Karpas-422 (cell line): Measurements from ENCODE around the gene MAP3K14. TPM values are rescaled to one million over a fixed set of nuclear protein-coding genes. Genes with fewer than 3 reads are reported as not detected.

Experiments
- DNase-seq: peaks from one replicate; pipeline ENCODE4 v3.0.0-alpha.2; 2015
- H2AFZ ChIP-seq: fragments of 200-600 bp; sonication (generic); 2 replicates; pipeline ENCODE4 v1.6.1; 2014; ENCODE audit warnings: antibody characterized with exemption, low read length, mixed read lengths
- H3K27ac ChIP-seq: fragments of 200-600 bp; sonication (generic); 2 replicates; pipeline ENCODE4 v1.5.1; 2014; ENCODE audit warnings: mild to moderate bottlenecking, low read length, moderate library complexity
- H3K27me3 ChIP-seq: fragments of 200-600 bp; sonication (generic); 2 replicates; pipeline ENCODE4 v1.6.1; 2014; ENCODE audit warnings: low read length, mixed read lengths
- H3K36me3 ChIP-seq: fragments of 200-600 bp; sonication (generic); 2 replicates; pipeline ENCODE4 v1.6.1; 2014; ENCODE audit warnings: low read length, mixed read lengths; ENCODE audit not compliant: insufficient read depth
- H3K4me1 ChIP-seq: fragments of 200-600 bp; sonication (generic); 2 replicates; pipeline ENCODE4 v1.6.1; 2014; ENCODE audit warnings: mild to moderate bottlenecking, low read length, mixed read lengths
- H3K4me2 ChIP-seq: fragments of 200-600 bp; sonication (generic); 2 replicates; pipeline ENCODE4 v1.6.1; 2014; ENCODE audit warnings: low read length, low read depth, mild to moderate bottlenecking; ENCODE audit not compliant: poor library complexity, severe bottlenecking
- H3K4me3 ChIP-seq: fragments of 200-600 bp; sonication (generic); 2 replicates; pipeline ENCODE4 v1.5.1; 2014; ENCODE audit warnings: mild to moderate bottlenecking, antibody characterized with exemption, low read length, mixed read lengths
- H3K79me2 ChIP-seq: fragments of 200-600 bp; sonication (generic); 2 replicates; pipeline ENCODE4 v1.6.1; 2014; ENCODE audit warnings: mild to moderate bottlenecking, low read length, mixed read lengths
- H3K9ac ChIP-seq: fragments of 200-600 bp; sonication (generic); 2 replicates; pipeline ENCODE4 v1.6.0; 2014; ENCODE audit warnings: low read length
- H3K9me2 ChIP-seq: fragments of 200-600 bp; sonication (generic), shearing (Covaris generic); replicated peaks from 2 replicates; pipeline ENCODE4 v1.6.0; 2014; ENCODE audit warnings: mild to moderate bottlenecking, low read length, moderate library complexity; ENCODE audit not compliant: insufficient read depth
- H3K9me3 ChIP-seq: fragments of 300-700, 200-600 bp; sonication (generic); 2 replicates; pipeline ENCODE4 v1.6.1; 2014; ENCODE audit warnings: low read length, mixed read lengths
- H4K20me1 ChIP-seq: fragments of 200-600 bp; sonication (generic); 2 replicates; pipeline ENCODE4 v1.6.1; 2014; ENCODE audit warnings: mild to moderate bottlenecking, antibody characterized with exemption, low read length, low read depth; ENCODE audit not compliant: insufficient read depth
- total RNA-seq: library from RNA; depleted of rRNA; stranded (reverse); fragments of >200 nt; shearing (Covaris generic); gene quantifications from 2 replicates; pipeline ENCODE4 v1.2.3, GENCODE V29; 2014; ENCODE audit warnings: low replicate concordance

Gene MAP3K14
- total RNA-seq, 1 experiment from 2014 or later: 7.6 TPM

DNA sequence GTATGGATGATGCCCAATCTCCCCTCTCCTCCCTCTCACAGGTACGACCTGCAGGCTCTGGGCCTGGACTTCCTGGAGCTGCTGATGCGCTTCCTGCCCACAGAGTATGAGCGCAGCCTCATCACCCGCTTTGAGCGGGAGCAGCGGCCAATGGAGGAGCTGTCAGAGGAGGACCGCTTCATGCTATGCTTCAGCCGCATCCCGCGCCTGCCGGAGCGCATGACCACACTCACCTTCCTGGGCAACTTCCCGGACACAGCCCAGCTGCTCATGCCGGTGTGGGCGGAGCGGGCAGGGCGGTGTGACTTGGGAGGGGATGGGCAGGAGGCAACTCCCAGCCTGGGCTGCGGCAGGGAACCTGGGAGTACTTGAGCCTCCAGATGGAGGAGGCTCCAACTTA lies 73.1 kb downstream of the MAP3K14 start:
- H3K36me3 ChIP-seq: no peaks in the 10 kb centered on the region
- peaks cover 4% of the 10 kb centered on the region for H3K79me2 ChIP-seq
- H3K4me1 ChIP-seq: peaks cover 14% of the 10 kb centered on the region
- H2AFZ ChIP-seq: no peak overlapping the region
- no peak overlapping the region for H3K27ac ChIP-seq
- H3K27me3 ChIP-seq: no peaks in the 10 kb centered on the region
- H3K9me3 ChIP-seq: no peaks in the 10 kb centered on the region
- no peaks in the 10 kb centered on the region for H3K9me2 ChIP-seq
- no peak overlapping the region for H3K4me2 ChIP-seq
- no peak for DNase-seq
- H3K9ac ChIP-seq: no peak overlapping the region
- H4K20me1 ChIP-seq: no peaks in the 10 kb centered on the region
- no peak overlapping the region for H3K4me3 ChIP-seq

- Histone ChIP-seq H4K20me1 (no peaks in the 10 kb centered on the region), H3K79me2 (no peaks in the 10 kb centered on the region)
Measured at GRCh38 chr17:45242029-45242414, 74.8 kb downstream of the MAP3K14 start.

DNA sequence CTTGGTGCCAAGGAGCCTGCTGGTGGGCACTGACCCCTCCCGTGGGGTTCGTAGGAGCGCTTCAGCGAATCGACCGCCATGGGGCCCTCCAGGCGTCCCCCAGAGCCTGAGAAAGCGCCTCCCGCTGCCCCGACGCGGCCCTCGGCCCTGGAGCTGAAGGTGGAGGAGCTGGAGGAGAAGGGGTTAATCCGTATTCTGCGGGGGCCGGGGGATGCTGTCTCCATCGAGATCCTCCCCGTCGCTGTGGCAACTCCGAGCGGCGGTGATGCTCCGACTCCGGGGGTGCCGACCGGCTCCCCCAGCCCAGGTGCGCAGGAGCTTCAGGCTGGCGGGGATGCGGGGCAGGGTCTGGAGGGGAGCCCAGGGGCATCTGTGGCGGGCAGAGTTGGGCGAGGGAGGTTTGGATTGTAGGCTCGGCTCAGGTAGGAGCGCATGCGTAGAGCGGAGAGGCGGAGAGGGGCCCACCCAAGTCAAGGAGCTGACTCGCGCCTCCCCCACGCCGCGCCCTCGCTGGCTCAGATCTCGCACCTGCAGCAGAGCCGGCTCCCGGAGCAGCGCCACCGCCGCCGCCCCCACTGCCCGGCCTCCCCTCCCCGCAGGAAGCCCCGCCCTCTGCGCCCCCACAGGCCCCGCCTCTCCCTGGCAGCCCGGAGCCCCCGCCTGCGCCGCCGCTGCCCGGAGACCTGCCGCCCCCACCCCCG lies 75.3 kb downstream of the MAP3K14 start:
- no peak overlapping the region for H2AFZ ChIP-seq
- no peak overlapping the region for H3K27ac ChIP-seq
- H3K4me3 ChIP-seq: no peak overlapping the region
- H3K9me3 ChIP-seq: no peaks in the 10 kb centered on the region
- no peak for DNase-seq
- no peaks in the 10 kb centered on the region for H3K36me3 ChIP-seq
- H3K9ac ChIP-seq: no peak overlapping the region
- H4K20me1 ChIP-seq: no peaks in the 10 kb centered on the region
- no peaks in the 10 kb centered on the region for H3K9me2 ChIP-seq
- no peaks in the 10 kb centered on the region for H3K79me2 ChIP-seq
- peaks cover 2% of the 10 kb centered on the region for H3K4me1 ChIP-seq
- no peaks in the 10 kb centered on the region for H3K27me3 ChIP-seq
- H3K4me2 ChIP-seq: no peak overlapping the region

More at GRCh38 chr17:45242029-45242414, 74.8 kb downstream of the MAP3K14 start:
- Histone ChIP-seq H3K9me3 (no peaks in the 10 kb centered on the region), H3K27ac (no peak overlapping the region), H3K4me1 (peaks cover 8% of the 10 kb centered on the region), H3K9me2 (no peaks in the 10 kb centered on the region), H3K4me3 (no peak overlapping the region), H3K36me3 (no peaks in the 10 kb centered on the region), H2AFZ (no peak overlapping the region), H3K4me2 (no peak overlapping the region), H3K9ac (no peak overlapping the region), H3K27me3 (no peaks in the 10 kb centered on the region)
- DNase-seq: no peak

GRCh38 chr17:45240905-45241327 lies 75.9 kb downstream of the MAP3K14 start:
- H3K4me3 ChIP-seq: no peak overlapping the region
- H3K9me3 ChIP-seq: no peaks in the 10 kb centered on the region
- no peaks in the 10 kb centered on the region for H3K27me3 ChIP-seq
- H2AFZ ChIP-seq: no peak overlapping the region
- DNase-seq: no peak
- no peak overlapping the region for H3K27ac ChIP-seq
- no peaks in the 10 kb centered on the region for H3K79me2 ChIP-seq
- no peak overlapping the region for H3K4me2 ChIP-seq
- no peaks in the 10 kb centered on the region for H3K36me3 ChIP-seq
- H3K9ac ChIP-seq: no peak overlapping the region
- H4K20me1 ChIP-seq: no peaks in the 10 kb centered on the region
- H3K9me2 ChIP-seq: no peaks in the 10 kb centered on the region
- H3K4me1 ChIP-seq: no peaks in the 10 kb centered on the region

GRCh38 chr17:45238155-45238774 lies 78.6 kb downstream of the MAP3K14 start:
- Histone ChIP-seq H3K4me1 (no peaks in the 10 kb centered on the region), H2AFZ (no peak overlapping the region), H3K9ac (no peak overlapping the region), H3K9me2 (no peaks in the 10 kb centered on the region), H3K4me2 (no peak overlapping the region), H3K36me3 (no peaks in the 10 kb centered on the region), H3K27ac (no peak overlapping the region), H4K20me1 (no peaks in the 10 kb centered on the region), H3K79me2 (no peaks in the 10 kb centered on the region), H3K4me3 (no peak overlapping the region), H3K9me3 (no peaks in the 10 kb centered on the region), H3K27me3 (no peaks in the 10 kb centered on the region)
- no peak for DNase-seq

- no peak overlapping the region for H3K4me2 ChIP-seq
- no peaks in the 10 kb centered on the region for H3K79me2 ChIP-seq
- no peaks in the 10 kb centered on the region for H3K9me2 ChIP-seq
- H3K4me3 ChIP-seq: no peak overlapping the region
- no peaks in the 10 kb centered on the region for H4K20me1 ChIP-seq
- no peaks in the 10 kb centered on the region for H3K4me1 ChIP-seq
- no peaks in the 10 kb centered on the region for H3K9me3 ChIP-seq
- no peak overlapping the region for H2AFZ ChIP-seq
- no peak overlapping the region for H3K27ac ChIP-seq
- H3K9ac ChIP-seq: no peak overlapping the region
- DNase-seq: no peak
- no peaks in the 10 kb centered on the region for H3K27me3 ChIP-seq
- H3K36me3 ChIP-seq: no peaks in the 10 kb centered on the region
Measured at GRCh38 chr17:45237686-45238085, 79.1 kb downstream of the MAP3K14 start.

DNA sequence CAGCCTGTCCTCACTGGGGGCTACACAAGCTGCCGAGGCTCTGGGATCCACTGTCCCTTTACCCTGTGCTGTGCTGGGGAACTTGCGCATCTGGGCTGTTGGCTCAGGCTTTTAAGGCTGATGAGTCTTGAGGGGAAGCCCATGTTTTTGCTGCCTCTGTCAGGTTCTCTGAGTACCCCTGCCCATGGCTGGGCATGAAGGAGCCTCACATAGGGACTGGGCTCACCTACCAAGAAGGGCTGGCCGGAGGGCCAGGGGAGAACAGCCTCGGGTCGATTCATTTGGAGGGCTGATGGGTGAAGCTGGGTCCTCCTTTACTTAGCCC lies 80.6 kb downstream of the MAP3K14 start:
- no peaks in the 10 kb centered on the region for H3K4me1 ChIP-seq
- no peaks in the 10 kb centered on the region for H3K9me2 ChIP-seq
- H2AFZ ChIP-seq: no peak overlapping the region
- no peaks in the 10 kb centered on the region for H4K20me1 ChIP-seq
- H3K4me3 ChIP-seq: no peak overlapping the region
- no peak for DNase-seq
- no peak overlapping the region for H3K4me2 ChIP-seq
- no peaks in the 10 kb centered on the region for H3K9me3 ChIP-seq
- H3K27me3 ChIP-seq: no peaks in the 10 kb centered on the region
- H3K79me2 ChIP-seq: no peaks in the 10 kb centered on the region
- no peaks in the 10 kb centered on the region for H3K36me3 ChIP-seq
- no peak overlapping the region for H3K9ac ChIP-seq
- no peak overlapping the region for H3K27ac ChIP-seq

- no peak overlapping the region for H3K4me3 ChIP-seq
- H3K9me2 ChIP-seq: no peaks in the 10 kb centered on the region
- DNase-seq: peak; percentile 88
- no peaks in the 10 kb centered on the region for H3K79me2 ChIP-seq
- H3K27ac ChIP-seq: no peak overlapping the region
- no peak overlapping the region for H3K9ac ChIP-seq
- no peaks in the 10 kb centered on the region for H4K20me1 ChIP-seq
- H3K27me3 ChIP-seq: no peaks in the 10 kb centered on the region
- no peaks in the 10 kb centered on the region for H3K4me1 ChIP-seq
- H3K36me3 ChIP-seq: no peaks in the 10 kb centered on the region
- H2AFZ ChIP-seq: no peak overlapping the region
- H3K9me3 ChIP-seq: no peaks in the 10 kb centered on the region
- no peak overlapping the region for H3K4me2 ChIP-seq
Measured at GRCh38 chr17:45235416-45236281, 81.2 kb downstream of the MAP3K14 start.
